Sigmoid colon (tissue), 7 donors: ENCODE data around the gene MED13L. TPM values are rescaled to one million over a fixed set of nuclear protein-coding genes. Genes with fewer than 3 reads are reported as not detected.
"Not testable (repeated sequence)": the region's sequence is repeated elsewhere in the genome, so short reads cannot be mapped to it uniquely, and the experiment has no call there.

Experiments
- DNase-seq: peaks from one replicate; pipeline ENCODE4 v3.0.0-alpha.2; 2019
- H3K27ac ChIP-seq, 4 donors: fragments of 200-600 bp; sonication (generic); one replicate each; pipeline ENCODE4 v1.5.1; 2016 to 2019; ENCODE audit warnings: mild to moderate bottlenecking in 1 of 4
- H3K27me3 ChIP-seq, 3 donors: fragments of 200-600 bp; sonication (generic); one replicate each; pipeline ENCODE4 v1.5.1; 2019; ENCODE audit warnings: mild to moderate bottlenecking in 1 of 3
- H3K36me3 ChIP-seq, 4 donors: fragments of 200-600 bp; sonication (generic); one replicate each; pipeline ENCODE4 v1.5.1; 2016 to 2019
- H3K4me1 ChIP-seq, 4 donors: fragments of 200-600 bp; sonication (generic); one replicate each; pipeline ENCODE4 v1.5.1; 2017 to 2019
- H3K4me3 ChIP-seq, 4 donors: fragments of 200-600 bp; sonication (generic); one replicate each; pipeline ENCODE4 v1.5.1; 2017 to 2019; ENCODE audit warnings: mild to moderate bottlenecking in 2 of 4, moderate library complexity in 1 of 4
- H3K9me3 ChIP-seq, 4 donors: fragments of 200-600 bp in 3 of 4; sonication (generic) in 3 of 4; one replicate each; pipeline versions ENCODE4 v1.5.1 to v1.6.1; 2013 to 2019
- CTCF ChIP-seq, 4 experiments: fragments of 450-650 bp in 3 of 4; fragments of 200-600 bp in 1 of 4; IDR thresholded peaks; one replicate each; pipeline ENCODE4 v1.5.1; 2016 to 2019; ENCODE audit warnings: antibody characterized with exemption in 4 of 4, mild to moderate bottlenecking in 3 of 4, moderate library complexity in 2 of 4
- EP300 ChIP-seq, 4 donors: sonication (generic); formaldehyde crosslinking; IDR thresholded peaks; one replicate each; pipeline ENCODE4 v1.6.1; 2017; ENCODE audit warnings: antibody characterized with exemption in 4 of 4
- POLR2A ChIP-seq, 2 donors: fragments of 450-650 bp; IDR thresholded peaks; one replicate each; pipeline ENCODE4 v1.6.1; 2016; ENCODE audit warnings: antibody characterized with exemption in 2 of 2, mild to moderate bottlenecking in 2 of 2, moderate library complexity in 2 of 2
- POLR2AphosphoS5 ChIP-seq, 4 donors: sonication (generic); formaldehyde crosslinking; IDR thresholded peaks; one replicate each; pipeline ENCODE4 v1.6.1; 2017; ENCODE audit warnings: antibody characterized with exemption in 4 of 4
- WGBS, 2 donors: extraction: QIAGEN DNeasy Blood & Tissue Kit; methylation state at CpG; one replicate each; pipeline ENCODE4 v1.1.7; 2013; 5-methylcytosine and 5-hydroxymethylcytosine counted together
- intact Hi-C: fragments of 100-400 bp; cut with DNase I; formaldehyde crosslinking; loops from one replicate; pipeline ENCODE4 v1.15.1; 2023
- polyA plus RNA-seq, 3 donors: library from polyadenylated mRNA; stranded (reverse); fragments of 200-250 nt; gene quantifications; one replicate each; pipeline ENCODE4 v1.2.3, GENCODE V29; 2013
- total RNA-seq, 4 donors: library from RNA; depleted of rRNA; stranded (reverse); fragments of >200 nt; gene quantifications; one replicate each; pipeline ENCODE4 v1.1.0, GENCODE V29; 2016
- donor health status: healthy with polysubstance abuse.
- donor health status: Bipolar disorder and iron deficiency.
- donor health status: healthy.

The MED13L gene
- total and polyA plus RNA-seq, 7 donors: 12.5 to 246 (median 151) TPM

- H3K4me3 ChIP-seq: no peak overlapping the region
- H3K27me3 ChIP-seq: no peaks in the 10 kb centered on the region
- peaks cover 0 to 70% (median 53%) of the 10 kb centered on the region in 4 donors for H3K4me1 ChIP-seq
- intact Hi-C loops: no loop called here
- H3K27ac ChIP-seq: no peak overlapping the region
- H3K36me3 ChIP-seq: no peaks in the 10 kb centered on the region
- no peaks in the 10 kb centered on the region for H3K9me3 ChIP-seq
- no peak for DNase-seq
- 92 to 94% methylated on average over 1 of the region's 1 CpG for WGBS, 2 donors
- TF ChIP-seq POLR2A (IDR thresholded peaks at IDR 0.05): no peak
- no peak for TF ChIP-seq CTCF (IDR thresholded peaks at IDR 0.05)
- TF ChIP-seq EP300 (IDR thresholded peaks at IDR 0.05): no peak
- TF ChIP-seq POLR2AphosphoS5 (IDR thresholded peaks at IDR 0.05): no peak
Observed at GRCh38 chr12:116242740-116243139, 34.8 kb downstream of the MED13L start.

GRCh38 chr12:116241157-116241759 lies 36.2 kb downstream of the MED13L start:
- no peaks in the 10 kb centered on the region for H3K27me3 ChIP-seq

GRCh38 chr12:116238570-116239119 lies 38.8 kb downstream of the MED13L start:
- not testable (repeated sequence) for H3K27ac ChIP-seq, H3K27me3 ChIP-seq, H3K4me3 ChIP-seq, DNase-seq, H3K36me3 ChIP-seq, H3K9me3 ChIP-seq
- intact Hi-C loops: loop anchor here (5.0 kb wide), 1 partner anchor 241 kb away; no protein-coding TSS in a partner anchor
- H3K4me1 ChIP-seq: peaks cover 0 to 53% (median 40%) of the 10 kb centered on the region in 4 donors
- WGBS, 2 donors: 94 to 96% methylated on average over 13 of the region's 13 CpGs

More at GRCh38 chr12:116241157-116241759, 36.2 kb downstream of the MED13L start:
- no peak for TF ChIP-seq EP300 (IDR thresholded peaks at IDR 0.05)
- TF ChIP-seq POLR2A (IDR thresholded peaks at IDR 0.05): no peak
- TF ChIP-seq POLR2AphosphoS5 (IDR thresholded peaks at IDR 0.05): no peak
- no peak for DNase-seq
- intact Hi-C loops: no loop called here
- Histone ChIP-seq H3K4me3 (no peak overlapping the region), H3K4me1 (peaks cover 0 to 67% (median 56%) of the 10 kb centered on the region in 4 donors), H3K9me3 (no peaks in the 10 kb centered on the region), H3K36me3 (no peaks in the 10 kb centered on the region), H3K27ac (no peak overlapping the region)
- 77 to 81% methylated on average over 9 of the region's 9 CpGs for WGBS, 2 donors

GRCh38 chr12:116238149-116238548 lies 39.3 kb downstream of the MED13L start:
- H3K4me3 ChIP-seq: no peak overlapping the region
- DNase-seq: no peak
- no peak overlapping the region for H3K27ac ChIP-seq
- WGBS, 2 donors: 67 to 79% methylated on average over 3 of the region's 3 CpGs
- H3K36me3 ChIP-seq: no peaks in the 10 kb centered on the region
- peaks cover 0 to 53% (median 37%) of the 10 kb centered on the region in 4 donors for H3K4me1 ChIP-seq
- no peaks in the 10 kb centered on the region for H3K27me3 ChIP-seq
- TF ChIP-seq POLR2A (IDR thresholded peaks at IDR 0.05) (no peak), CTCF (IDR thresholded peaks at IDR 0.05) (no peak), EP300 (IDR thresholded peaks at IDR 0.05) (no peak), POLR2AphosphoS5 (IDR thresholded peaks at IDR 0.05) (no peak)
- intact Hi-C loops: loop anchor here (5.0 kb wide), 1 partner anchor 241 kb away; no protein-coding TSS in a partner anchor
- H3K9me3 ChIP-seq: no peaks in the 10 kb centered on the region

GRCh38 chr12:116236976-116237375 lies 40.5 kb downstream of the MED13L start:
- intact Hi-C loops: loop anchor here (1.0 to 5.0 kb wide), 2 partner anchors 222 to 240 kb away; no protein-coding TSS in a partner anchor
- TF ChIP-seq CTCF (IDR thresholded peaks at IDR 0.05) (no peak), POLR2AphosphoS5 (IDR thresholded peaks at IDR 0.05) (no peak), POLR2A (IDR thresholded peaks at IDR 0.05) (no peak), EP300 (IDR thresholded peaks at IDR 0.05) (no peak)
- no peak for DNase-seq
- no peak overlapping the region for H3K27ac ChIP-seq
- H3K9me3 ChIP-seq: no peaks in the 10 kb centered on the region
- no peak overlapping the region for H3K4me3 ChIP-seq
- no peaks in the 10 kb centered on the region for H3K27me3 ChIP-seq
- H3K4me1 ChIP-seq: peaks cover 0 to 55% (median 40%) of the 10 kb centered on the region in 4 donors
- 74 to 85% methylated on average over 3 of the region's 3 CpGs for WGBS, 2 donors
- H3K36me3 ChIP-seq: no peaks in the 10 kb centered on the region
